ENCODE measurements around the gene ADSL. TPM values are rescaled to one million over a fixed set of nuclear protein-coding genes. Genes with fewer than 3 reads are reported as not detected.

Gene ADSL
- total and polyA plus RNA-seq, 2 donors (not counting 1 experiment from before 2014, with no cell fraction given), result 61.0 to 63.8 TPM

DNA sequence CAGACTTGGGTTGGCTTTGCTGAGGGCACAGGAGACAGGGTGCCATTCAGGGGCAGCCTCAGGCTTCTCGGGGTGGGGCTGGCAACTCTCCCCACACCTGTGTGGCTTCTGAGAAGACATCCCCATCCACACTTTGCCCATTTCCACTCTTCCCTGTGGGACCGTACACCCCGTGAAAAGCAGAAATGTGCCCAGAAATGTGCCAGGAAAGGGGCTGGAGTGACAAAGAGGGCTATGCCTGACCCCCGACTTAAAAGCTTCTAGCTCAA lies 74.7 kb downstream of the ADSL start:
- H2AFZ ChIP-seq (ENCODE audit: insufficient read depth, low read depth, low read length, poor library complexity, severe bottlenecking), result no peak overlapping the region
- H3K27ac ChIP-seq (ENCODE audit: low read length in 2 of 2), result no peak overlapping the region
- 85% methylated on average over 4 of the region's 4 CpGs for WGBS (ENCODE audit: insufficient coverage)
- ChIA-PET POLR2A (interaction anchor here (0.5 to 0.8 kb wide), 2 partner anchors 11 to 38 kb away, joined by 3 read pairs; no protein-coding TSS in a partner anchor), CTCF (no interaction called here)
- TF ChIP-seq, protein P1, sequence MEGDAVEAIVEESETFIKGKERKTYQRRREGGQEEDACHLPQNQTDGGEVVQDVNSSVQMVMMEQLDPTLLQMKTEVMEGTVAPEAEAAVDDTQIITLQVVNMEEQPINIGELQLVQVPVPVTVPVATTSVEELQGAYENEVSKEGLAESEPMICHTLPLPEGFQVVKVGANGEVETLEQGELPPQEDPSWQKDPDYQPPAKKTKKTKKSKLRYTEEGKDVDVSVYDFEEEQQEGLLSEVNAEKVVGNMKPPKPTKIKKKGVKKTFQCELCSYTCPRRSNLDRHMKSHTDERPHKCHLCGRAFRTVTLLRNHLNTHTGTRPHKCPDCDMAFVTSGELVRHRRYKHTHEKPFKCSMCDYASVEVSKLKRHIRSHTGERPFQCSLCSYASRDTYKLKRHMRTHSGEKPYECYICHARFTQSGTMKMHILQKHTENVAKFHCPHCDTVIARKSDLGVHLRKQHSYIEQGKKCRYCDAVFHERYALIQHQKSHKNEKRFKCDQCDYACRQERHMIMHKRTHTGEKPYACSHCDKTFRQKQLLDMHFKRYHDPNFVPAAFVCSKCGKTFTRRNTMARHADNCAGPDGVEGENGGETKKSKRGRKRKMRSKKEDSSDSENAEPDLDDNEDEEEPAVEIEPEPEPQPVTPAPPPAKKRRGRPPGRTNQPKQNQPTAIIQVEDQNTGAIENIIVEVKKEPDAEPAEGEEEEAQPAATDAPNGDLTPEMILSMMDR (IDR thresholded peaks at IDR 0.05), result no peak
- TF ChIP-seq EZH2 (IDR thresholded peaks at IDR 0.05; ENCODE audit: borderline replicate concordance, insufficient read depth, low read depth, low read length, poor library complexity, severe bottlenecking), result no peak
- peaks cover 36% of the 10 kb centered on the region for H3K4me1 Mint-ChIP-seq
- no peak for ATAC-seq (ENCODE audit: low read depth)
- H3K36me3 ChIP-seq (replicated peaks in 1 of 2; ENCODE audit: control extremely low read depth in 1 of 2, control insufficient read depth in 1 of 2, extremely low read depth in 1 of 2, insufficient read depth in 2 of 2, low read length in 1 of 2), result peaks cover 5 to 95% of the 10 kb centered on the region in 2 experiments
- H3K79me2 ChIP-seq (ENCODE audit: control insufficient read depth, insufficient read depth, low read length), result peaks cover 64% of the 10 kb centered on the region
- no peak overlapping the region for H3K4me2 ChIP-seq (replicated peaks; ENCODE audit: low read depth, low read length, poor library complexity, severe bottlenecking)
- peaks cover 30 to 40% of the 10 kb centered on the region in 2 donors for H3K4me1 ChIP-seq (ENCODE audit: control insufficient read depth in 2 of 2, insufficient read depth in 2 of 2, low read length in 2 of 2)
- no peaks in the 10 kb centered on the region for H3K9me3 Mint-ChIP-seq (ENCODE audit: insufficient read depth)
- no peaks in the 10 kb centered on the region for H3K27me3 Mint-ChIP-seq
- H3K4me3 Mint-ChIP-seq, result no peak overlapping the region
- H3K27ac Mint-ChIP-seq, result no peak overlapping the region
- H3K9ac ChIP-seq (ENCODE audit: low read length), result no peak overlapping the region
- no peaks in the 10 kb centered on the region for H3K9me3 ChIP-seq (ENCODE audit: control extremely low read depth in 1 of 3, control insufficient read depth in 2 of 3, insufficient read depth in 1 of 3, low read length in 2 of 3)
- no peaks in the 10 kb centered on the region for H3K27me3 ChIP-seq (replicated peaks in 1 of 4; ENCODE audit: control extremely low read depth in 1 of 4, control insufficient read depth in 3 of 4, insufficient read depth in 4 of 4, low read length in 3 of 4)
- no peak overlapping the region for H3K4me3 ChIP-seq (ENCODE audit: control extremely low read depth in 1 of 5, extremely low read depth in 1 of 5, insufficient read depth in 1 of 5, low read depth in 2 of 5, low read length in 4 of 5)
- peaks cover 34% of the 10 kb centered on the region for H4K20me1 ChIP-seq (ENCODE audit: control insufficient read depth, insufficient read depth, low read length, poor library complexity, severe bottlenecking)
- DNase-seq, result no peak
- intact Hi-C loops (cut with micrococcal nuclease), result no loop called here

DNA sequence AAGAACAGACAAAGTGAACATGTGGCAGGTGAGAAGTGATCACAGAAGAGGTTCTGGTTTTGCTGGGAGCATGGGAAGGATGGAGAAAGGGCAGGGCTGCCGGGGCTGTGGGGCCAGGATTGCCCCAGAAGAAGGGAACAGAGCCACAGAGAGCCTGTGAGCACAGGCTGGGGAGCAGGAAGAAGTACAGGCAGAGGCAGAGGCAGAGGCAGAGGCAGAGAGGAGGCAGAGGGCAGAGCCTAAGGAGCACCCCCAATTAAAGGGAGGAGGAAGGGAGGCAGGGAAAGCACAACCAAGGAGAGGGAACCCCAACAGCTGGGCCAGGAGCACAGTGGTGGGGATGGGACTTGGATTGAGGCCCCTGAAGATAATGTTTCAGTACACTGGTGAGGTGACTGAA lies 75.6 kb downstream of the ADSL start:
- Mint-ChIP-seq H3K4me3 (no peak overlapping the region), H3K27ac (peak overlapping the region; percentile 15), H3K27me3 (no peaks in the 10 kb centered on the region), H3K9me3 (ENCODE audit: insufficient read depth) (no peaks in the 10 kb centered on the region), H3K4me1 (peaks cover 27% of the 10 kb centered on the region)
- no peaks in the 10 kb centered on the region for H3K9me3 ChIP-seq (ENCODE audit: control extremely low read depth in 1 of 3, control insufficient read depth in 2 of 3, insufficient read depth in 1 of 3, low read length in 2 of 3)
- H3K4me2 ChIP-seq (replicated peaks; ENCODE audit: low read depth, low read length, poor library complexity, severe bottlenecking), result no peak overlapping the region
- CTCF ChIA-PET, result no interaction called here
- ATAC-seq (ENCODE audit: low read depth) (no peak), DNase-seq (no peak)
- no peak overlapping the region for H3K27ac ChIP-seq (ENCODE audit: low read length in 2 of 2)
- H3K4me3 ChIP-seq (ENCODE audit: control extremely low read depth in 1 of 5, extremely low read depth in 1 of 5, insufficient read depth in 1 of 5, low read depth in 2 of 5, low read length in 4 of 5), result no peak overlapping the region
- WGBS (ENCODE audit: insufficient coverage), result 86% methylated on average over 1 of the region's 1 CpG
- no peaks in the 10 kb centered on the region for H3K27me3 ChIP-seq (replicated peaks in 1 of 4; ENCODE audit: control extremely low read depth in 1 of 4, control insufficient read depth in 3 of 4, insufficient read depth in 4 of 4, low read length in 3 of 4)
- POLR2A ChIA-PET, result no interaction called here
- H3K79me2 ChIP-seq (ENCODE audit: control insufficient read depth, insufficient read depth, low read length), result peaks cover 74% of the 10 kb centered on the region
- H4K20me1 ChIP-seq (ENCODE audit: control insufficient read depth, insufficient read depth, low read length, poor library complexity, severe bottlenecking), result peaks cover 43% of the 10 kb centered on the region
- no peak overlapping the region for H3K9ac ChIP-seq (ENCODE audit: low read length)
- TF ChIP-seq EZH2 (IDR thresholded peaks at IDR 0.05; ENCODE audit: borderline replicate concordance, insufficient read depth, low read depth, low read length, poor library complexity, severe bottlenecking), result no peak
- TF ChIP-seq, protein P1 (IDR thresholded peaks at IDR 0.05), result no peak
- H3K36me3 ChIP-seq (replicated peaks in 1 of 2; ENCODE audit: control extremely low read depth in 1 of 2, control insufficient read depth in 1 of 2, extremely low read depth in 1 of 2, insufficient read depth in 2 of 2, low read length in 1 of 2), result peaks cover 5 to 95% of the 10 kb centered on the region in 2 experiments
- intact Hi-C loops (cut with micrococcal nuclease), result no loop called here
- H2AFZ ChIP-seq (ENCODE audit: insufficient read depth, low read depth, low read length, poor library complexity, severe bottlenecking), result no peak overlapping the region
- peaks cover 20 to 30% of the 10 kb centered on the region in 2 donors for H3K4me1 ChIP-seq (ENCODE audit: control insufficient read depth in 2 of 2, insufficient read depth in 2 of 2, low read length in 2 of 2)

Data from B cell (primary cell).